Kidney glomerular epithelial cell (primary cell): ENCODE data around the gene CRIP3.
A peak's percentile ranks its signal among the peaks of the same experiment; 100 is the strongest.

ENCODE experiments used
- DNase-seq: peaks from one replicate; lab custom pipeline; 2025; lab: John Stamatoyannopoulos, UW

CRIP3 gene

DNA sequence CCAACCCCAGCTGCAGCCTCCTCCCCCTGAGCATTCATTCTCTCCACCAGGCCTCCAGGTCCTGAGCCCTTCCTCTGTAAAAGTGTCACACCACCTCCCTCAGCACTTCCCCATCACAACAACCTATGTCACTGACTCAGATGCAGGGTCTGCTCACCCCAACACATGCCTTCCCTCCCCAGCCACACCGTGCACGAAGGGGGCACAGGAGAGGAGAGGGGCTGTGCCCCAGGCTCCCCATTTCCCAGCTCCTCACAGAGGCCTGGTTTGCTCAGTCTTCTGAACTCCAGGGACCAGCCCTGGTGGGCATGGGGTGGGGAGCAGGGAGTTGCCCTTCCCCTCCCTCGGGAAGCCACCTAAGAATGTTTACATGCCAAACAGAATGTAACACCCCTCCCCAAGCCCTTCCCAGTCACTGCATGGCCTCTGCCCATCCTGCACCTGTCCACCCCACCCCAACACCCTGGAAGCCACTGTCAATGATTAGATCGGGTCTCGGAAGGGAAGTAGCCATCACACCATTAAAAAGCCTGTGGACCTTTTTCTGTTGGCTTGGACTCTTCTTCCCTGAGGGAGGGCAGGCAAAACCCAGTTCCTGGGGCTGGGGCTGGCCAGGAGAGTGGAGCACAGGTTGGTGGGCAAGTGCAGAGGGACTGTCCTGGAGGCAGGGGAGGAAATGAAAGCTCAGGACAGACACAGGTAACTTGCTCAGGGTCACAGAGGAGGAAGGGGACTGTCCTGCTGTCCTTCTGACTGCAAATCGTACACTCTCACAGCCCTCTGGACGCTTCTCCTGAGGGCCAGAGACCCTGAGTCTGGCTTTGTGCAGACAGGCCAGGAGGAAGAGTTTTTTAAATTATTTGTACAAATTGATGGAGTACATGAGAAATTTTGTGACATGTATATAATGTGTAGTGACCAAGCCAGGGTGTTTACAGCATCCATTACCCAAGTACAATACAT, 20.6 kb downstream of the CRIP3 start:
- no peak for DNase-seq

DNA sequence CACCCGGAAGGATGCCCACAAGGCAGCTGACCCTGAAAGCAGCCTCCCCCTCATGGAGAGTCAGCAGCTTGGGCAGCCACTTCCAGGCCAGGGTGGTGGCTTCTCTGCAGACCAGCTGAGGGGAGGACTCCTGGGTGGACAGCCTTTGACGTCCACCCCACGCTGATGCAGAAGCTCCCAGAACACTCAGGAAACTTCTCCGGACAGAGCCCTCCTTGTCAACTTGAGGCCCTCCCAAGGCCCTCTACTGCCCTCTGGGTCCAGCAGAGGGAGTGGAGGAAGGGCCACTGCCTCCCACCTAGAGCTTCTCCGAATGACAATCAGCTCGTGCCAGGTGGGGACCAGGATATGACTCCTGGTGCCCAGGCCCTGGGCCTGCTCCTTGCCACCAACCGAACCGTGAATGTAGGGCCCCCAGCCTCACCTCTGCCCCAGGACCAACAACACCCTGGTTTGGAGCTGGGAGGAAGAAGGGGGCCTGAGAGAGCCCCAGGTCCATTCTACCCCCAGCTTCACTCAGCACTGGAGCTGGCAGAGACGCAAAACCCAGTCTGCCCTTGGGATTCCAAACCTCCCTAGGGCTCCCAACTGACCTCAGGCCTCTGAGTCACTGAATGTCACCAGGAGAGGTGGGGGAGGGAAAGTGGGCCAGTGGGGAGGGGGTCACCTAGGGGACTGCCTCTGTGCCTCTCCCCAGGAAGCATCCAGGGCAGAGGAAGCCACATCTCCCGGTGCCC, 21.5 kb downstream of the CRIP3 start:
- no peak for DNase-seq

DNA sequence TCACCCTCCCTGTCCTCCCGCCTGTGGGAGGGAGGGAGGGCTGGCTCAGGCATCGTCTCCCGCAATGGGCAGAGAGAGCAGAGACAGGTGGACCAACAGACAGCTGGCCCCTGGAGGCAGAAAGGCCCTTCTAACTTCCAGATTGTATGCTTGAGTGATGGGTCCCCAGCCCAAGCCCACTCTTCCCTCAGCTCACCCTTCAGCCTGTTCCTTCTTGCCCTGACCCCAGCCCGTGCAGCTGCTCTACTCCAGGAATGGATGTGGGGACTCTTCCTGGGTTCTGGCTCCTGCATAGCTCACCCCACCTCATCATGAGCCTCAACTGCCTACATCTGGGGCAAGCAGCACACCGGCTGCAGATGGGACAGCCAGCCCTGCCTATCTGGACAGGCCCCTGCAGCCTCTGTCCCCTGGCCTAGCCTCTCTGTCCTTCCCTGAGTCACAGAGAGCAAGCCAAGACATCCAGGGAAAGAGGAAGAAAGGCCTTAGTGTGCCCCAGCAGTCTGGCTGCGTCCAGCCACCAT, 22.1 kb downstream of the CRIP3 start:
- no peak for DNase-seq

DNA sequence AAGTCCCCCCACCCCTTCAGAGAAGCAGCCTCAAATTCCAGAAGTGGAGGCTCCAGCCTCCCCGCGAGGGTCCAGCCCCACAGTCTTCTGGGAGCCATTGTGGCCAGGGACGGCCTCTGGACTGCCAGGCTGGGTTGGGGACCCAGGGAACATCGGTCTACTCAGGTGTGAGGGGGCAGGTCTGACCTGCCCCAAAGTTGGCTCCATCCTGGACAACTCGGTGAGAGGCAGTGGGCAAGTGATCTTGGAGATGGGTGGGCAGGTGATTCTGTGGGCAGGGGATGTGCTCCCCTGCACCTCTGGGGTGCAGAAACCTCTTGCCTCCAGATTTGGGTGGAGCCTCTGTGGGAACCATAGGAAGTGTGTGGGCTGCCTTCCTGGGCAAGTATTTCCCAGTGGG, 22.8 kb downstream of the CRIP3 start:
- no peak for DNase-seq

DNA sequence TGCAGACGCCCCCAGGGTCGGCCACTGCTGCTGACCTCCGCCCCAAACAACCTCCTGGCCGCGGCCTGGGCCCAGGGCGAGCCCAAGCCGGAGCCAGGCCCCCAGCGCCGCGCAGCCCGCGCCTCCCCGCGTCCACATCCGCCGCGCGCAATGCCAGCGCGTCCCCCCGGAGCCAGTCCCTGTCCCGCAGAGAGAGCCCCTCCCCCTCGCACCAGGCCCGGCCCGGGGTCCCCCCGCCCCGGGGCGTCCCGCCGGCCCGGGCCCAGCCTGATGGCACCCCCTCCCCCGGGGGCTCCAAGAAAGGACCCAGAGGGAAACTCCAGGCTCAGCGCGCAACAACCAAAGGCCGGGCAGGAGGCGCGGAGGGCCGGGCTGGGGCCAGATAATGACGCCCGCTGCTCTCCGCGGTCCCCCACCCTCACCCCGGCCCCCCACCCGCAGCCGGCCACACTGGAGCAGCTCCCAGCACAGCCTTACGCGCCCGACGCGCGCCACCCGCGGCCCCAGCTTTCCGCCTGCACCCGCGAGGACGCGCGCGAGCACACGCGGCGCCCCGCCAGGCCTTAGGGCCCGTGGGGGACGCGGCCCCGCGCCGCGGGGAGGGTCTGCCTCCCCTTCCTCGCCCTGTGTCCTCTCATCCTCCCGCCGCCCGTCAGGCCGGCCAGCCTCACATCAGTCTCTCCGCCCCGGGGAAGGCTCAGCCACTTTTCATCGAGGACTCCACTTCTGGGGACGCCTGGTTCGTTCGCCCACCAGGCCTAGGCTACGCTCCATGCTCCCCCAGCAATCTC, 23.4 kb downstream of the CRIP3 start:
- DNase-seq, result no peak

DNA sequence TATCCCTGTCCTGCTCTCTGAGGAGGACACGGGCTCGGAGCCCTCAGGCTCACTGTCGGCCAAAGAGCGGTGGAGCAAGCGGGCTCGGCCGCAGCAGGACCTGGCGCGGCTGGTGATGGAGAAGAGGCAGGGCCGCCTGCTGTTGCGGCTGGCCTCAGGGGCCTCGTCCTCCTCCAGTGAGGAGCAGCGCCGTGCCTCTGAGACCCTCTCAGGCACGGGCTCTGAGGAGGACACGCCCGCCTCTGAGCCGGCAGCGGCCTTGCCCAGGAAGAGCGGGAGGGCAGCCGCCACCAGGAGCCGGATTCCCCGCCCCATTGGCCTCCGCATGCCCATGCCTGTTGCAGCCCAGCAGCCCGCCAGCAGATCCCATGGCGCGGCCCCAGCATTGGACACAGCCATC, 24.7 kb downstream of the CRIP3 start:
- DNase-seq, result no peak

DNA sequence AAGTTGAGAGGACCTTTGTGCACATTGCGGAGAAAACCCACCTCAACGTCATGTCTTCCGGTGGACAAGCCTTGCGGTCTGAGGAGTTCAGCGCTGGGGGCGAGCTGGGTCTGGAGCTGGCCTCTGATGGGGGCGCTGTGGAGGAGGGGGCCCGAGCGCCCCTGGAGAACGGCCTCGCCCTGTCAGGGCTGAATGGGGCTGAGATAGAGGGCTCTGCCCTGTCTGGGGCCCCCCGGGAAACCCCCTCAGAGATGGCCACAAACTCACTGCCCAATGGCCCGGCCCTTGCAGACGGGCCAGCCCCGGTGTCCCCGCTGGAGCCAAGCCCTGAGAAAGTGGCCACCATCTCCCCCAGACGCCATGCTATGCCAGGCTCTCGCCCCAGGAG, 25.1 kb downstream of the CRIP3 start:
- no peak for DNase-seq

DNA sequence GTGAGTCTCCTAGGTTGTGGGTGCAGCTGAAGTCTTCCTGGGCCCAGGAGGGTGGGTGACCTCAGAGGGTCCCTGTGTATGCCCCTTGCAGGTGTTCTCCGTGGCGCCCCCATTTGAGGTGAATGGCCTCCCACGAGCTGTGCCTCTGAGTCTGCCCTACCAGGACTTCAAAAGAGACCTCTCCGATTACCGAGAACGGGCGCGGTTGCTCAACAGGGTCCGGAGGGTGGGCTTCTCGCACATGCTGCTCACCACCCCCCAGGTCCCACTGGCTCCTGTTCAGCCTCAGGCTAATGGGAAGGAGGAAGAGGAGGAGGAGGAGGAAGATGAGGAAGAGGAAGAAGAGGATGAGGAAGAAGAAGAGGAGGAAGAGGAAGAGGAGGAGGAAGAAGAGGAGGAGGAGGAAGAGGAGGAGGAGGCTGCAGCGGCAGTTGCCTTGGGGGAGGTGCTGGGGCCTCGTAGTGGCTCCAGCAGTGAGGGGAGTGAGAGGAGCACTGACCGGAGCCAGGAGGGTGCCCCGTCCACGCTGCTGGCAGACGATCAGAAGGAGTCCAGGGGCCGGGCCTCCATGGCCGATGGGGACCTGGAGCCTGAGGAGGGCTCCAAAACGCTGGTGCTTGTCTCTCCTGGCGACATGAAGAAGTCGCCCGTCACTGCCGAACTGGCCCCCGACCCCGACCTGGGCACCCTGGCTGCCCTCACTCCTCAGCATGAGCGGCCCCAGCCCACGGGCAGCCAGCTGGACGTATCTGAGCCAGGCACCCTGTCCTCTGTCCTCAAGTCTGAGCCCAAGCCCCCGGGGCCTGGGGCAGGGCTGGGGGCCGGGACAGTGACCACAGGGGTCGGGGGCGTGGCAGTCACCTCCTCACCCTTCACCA, 25.8 kb downstream of the CRIP3 start:
- no peak for DNase-seq

DNA sequence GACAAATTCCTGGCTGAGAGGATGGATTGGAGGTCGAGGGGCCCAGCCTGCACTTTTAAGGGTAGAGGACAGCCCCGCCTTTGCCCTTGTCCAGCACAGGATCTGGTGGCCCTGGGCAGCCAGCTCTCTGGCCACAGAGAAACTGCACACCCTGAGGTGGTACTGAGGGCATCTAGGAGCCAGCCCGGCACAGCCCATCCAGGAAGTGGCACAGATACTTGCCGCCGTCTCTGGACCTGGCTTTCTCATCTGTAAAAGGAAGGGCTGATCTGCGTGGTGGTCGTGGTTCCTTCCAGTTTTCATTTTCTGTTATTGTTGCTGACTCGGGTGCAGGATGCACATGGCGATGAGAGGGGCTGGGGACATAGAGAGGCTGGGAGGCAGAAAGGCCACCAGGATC, 26.6 kb downstream of the CRIP3 start:
- DNase-seq, result no peak

DNA sequence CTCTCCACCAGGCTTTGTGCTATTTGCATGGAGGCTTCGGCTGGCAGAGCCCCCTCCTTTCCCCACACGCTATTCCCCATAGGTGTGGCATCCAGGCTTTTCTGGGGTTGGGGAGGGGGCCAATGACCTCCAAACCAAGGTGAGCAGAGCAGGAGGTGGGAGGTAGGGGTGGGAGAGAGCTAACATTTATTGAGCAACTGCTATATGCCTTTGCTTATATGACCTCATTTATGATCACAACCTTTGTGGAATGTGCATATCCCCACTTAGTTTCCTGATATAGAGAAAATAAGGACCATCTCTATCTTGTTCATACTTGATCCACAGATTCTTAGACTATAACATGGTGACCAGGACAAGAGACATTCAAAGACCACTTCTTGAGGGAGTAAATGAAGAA, 28.4 kb downstream of the CRIP3 start:
- no peak for DNase-seq

DNA sequence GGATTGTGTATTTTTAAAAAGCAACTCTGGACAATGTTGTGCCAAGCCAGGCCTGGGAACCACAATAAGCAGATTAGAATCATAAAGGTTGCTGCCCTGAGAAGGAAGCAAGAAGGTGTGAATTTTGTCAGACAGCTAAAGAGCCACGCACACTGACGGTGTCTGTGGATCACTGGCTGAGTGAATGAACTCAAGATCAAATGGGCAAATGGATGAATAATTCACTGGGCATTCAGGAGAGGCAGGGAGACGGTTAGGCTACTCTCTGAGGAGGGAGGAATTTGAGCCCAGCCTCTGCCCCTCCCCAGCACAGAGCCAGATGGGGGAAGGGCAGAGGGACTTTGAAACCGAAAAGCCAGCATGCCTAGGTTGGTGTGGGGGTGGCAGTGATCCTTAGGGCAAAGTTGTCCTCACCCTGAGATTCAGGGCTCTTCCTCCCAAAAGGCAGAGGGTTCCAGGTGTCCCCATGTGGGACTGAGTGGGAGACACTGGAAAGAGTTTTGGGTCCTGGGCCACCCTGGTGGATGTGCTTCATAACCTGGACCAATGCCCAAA, 30.0 kb downstream of the CRIP3 start:
- DNase-seq, result peak; percentile 47

DNA sequence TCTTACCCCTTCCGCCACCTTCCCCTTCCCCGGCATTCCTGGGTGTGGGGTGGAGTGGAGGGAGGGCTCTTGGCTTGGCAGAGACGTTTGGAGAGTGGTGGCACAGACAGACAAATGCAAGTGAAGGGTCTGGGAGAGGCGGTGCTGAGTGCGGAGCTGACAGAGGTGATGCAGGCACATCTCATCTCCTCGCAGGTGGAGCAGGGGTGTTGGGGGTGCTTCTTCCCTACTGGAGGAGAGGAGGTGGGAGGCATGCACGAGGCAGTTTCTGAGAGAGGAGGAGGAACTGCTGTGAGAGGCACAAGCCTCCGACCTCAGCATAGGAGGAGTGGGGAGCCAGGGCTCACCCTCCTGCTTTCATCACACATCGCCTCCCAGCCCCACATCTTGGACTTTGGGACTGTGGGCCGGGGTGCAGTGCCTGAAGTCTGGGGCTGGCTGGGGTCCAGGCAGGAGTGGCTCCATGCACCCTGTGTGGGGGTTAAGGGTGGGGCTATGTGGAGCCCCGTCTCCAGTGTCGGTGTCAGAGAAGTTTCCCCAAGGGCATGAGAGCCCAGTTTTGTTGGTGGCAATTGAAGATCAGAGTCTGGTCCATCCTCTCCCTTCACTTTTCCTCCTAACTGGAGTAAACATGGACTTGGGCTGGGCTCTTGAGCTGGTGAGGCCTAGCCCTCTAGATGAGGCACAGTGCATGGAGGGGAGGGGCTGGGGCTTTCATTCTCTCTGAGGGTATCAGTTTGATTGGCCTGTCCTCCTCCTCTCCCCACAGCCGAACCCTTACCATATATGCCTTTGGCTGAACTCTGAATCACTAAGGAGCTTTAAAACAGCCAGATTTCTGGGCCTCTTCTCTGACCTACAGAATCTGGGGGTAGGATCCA, 30.7 kb downstream of the CRIP3 start:
- DNase-seq, result no peak

DNA sequence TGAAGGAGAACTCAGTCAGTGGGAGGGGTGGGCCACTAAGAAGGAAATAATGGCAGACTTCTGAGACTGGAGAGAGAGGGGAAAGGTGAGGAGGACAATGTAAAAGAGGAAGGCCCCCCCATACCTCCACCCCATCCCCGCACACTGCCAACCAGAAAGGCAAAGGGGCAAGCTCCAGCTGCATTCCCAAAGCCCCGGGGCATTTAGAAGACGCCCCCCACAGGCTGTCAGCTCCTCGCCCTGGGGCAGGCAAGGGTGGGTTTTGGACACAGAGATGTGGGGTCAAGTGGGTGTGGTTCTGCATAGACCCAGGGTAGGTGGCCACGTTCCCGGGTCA, 31.4 kb downstream of the CRIP3 start:
- DNase-seq, result no peak

DNA sequence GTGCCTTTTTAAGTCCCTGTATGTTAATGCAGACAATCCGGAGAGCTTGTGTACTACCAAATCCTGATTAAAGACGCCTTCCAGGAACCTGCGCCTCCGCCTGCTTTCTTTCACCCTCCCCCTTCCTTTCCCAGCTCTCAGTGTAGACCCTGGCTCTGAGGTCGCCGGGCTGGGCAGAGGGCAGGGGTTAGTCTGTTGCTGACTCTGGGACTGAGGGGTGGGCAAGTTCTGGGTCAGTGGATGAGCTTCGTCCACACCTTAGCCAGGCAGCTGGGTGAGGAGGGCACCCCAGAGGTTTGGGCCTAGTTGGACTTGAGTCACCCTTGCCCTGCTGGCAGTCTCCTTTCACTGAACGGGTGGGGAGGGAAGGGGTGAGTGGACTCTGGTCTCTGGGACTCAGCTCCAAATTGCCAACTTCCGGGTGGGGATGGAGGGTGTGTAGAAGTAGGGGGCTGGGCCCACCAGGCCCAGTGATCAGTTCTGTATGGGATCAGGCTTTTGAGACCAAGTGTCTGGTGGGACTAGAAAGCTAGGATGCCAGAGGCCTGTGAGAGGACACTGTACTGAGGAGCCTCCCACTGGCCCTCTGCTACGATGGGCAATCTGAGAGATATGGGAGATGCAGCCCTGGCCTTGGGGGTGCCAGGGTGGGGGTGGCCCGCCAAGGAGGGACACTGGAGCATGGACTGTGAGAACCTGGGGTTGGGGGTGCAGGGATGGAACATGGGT, 31.9 kb downstream of the CRIP3 start:
- DNase-seq, result no peak

DNA sequence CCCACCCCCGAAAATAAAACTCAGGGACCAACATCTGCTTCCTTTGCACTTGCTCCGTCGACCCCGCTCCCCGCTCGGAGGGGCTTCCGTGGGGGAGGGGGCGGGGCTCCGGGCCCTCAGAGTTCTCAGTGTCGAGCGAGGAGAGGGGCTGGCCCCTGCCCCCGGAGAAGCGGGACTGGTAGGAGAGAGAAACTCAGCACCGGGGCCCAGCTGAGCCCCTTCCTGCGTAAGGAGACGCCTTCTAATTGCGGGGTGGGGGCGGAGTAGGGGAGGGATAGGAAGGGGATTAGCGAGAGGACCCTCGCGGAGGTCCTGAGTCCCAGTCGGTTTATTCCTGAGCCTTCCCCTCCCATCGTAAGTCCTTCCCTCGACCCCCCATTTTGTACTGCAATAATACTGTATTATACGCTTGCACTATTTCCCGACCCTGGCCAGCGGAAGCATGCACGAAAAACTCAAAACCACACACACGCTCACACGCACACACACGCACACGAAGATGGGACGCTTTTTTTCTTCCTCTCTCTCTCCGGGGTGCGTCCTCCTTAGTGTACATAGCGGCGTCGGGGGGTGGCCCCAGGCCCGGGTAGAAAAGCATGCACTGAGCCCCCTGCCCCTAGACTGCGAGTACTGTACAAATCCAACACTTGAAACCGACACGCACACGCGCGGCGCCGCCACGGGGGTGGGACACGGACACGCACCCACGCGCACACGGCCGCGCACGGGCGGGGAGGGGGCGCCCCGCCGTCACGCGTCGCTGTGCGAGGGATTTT, 32.6 kb downstream of the CRIP3 start:
- DNase-seq, result no peak

DNA sequence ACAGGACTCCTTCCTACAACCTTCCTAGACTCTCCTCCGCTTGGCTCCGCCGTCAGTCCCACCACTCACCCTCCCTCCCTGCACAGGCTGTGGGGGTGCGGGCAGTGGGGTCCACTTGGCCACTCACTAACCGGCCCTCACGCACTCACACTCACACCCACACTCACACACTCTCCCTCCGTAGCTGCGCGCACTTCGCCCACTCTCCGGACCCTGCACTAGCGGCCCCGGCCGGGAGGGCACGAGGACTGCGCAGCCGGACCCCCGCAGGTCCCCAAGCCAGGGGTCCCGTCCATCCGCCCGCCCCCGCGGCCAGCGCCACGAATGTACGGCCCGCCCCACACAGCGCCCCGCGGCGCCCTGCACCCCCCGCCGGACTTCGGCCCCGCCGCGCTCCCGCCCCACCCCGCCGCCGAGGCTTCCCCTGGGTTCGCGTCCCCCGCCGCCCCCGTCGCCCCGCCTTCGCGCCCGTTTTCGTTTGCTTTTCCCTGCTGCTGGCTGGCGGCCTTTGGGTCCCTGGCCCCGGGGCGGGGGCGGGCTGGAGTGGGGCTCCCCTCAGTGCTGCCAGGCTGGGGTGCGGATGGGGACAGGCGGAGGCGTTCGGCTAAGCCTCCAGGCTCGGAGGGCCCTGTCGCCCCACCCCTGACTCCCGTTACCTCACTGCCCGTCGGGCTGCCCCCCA, 33.6 kb downstream of the CRIP3 start:
- DNase-seq, result no peak

DNA sequence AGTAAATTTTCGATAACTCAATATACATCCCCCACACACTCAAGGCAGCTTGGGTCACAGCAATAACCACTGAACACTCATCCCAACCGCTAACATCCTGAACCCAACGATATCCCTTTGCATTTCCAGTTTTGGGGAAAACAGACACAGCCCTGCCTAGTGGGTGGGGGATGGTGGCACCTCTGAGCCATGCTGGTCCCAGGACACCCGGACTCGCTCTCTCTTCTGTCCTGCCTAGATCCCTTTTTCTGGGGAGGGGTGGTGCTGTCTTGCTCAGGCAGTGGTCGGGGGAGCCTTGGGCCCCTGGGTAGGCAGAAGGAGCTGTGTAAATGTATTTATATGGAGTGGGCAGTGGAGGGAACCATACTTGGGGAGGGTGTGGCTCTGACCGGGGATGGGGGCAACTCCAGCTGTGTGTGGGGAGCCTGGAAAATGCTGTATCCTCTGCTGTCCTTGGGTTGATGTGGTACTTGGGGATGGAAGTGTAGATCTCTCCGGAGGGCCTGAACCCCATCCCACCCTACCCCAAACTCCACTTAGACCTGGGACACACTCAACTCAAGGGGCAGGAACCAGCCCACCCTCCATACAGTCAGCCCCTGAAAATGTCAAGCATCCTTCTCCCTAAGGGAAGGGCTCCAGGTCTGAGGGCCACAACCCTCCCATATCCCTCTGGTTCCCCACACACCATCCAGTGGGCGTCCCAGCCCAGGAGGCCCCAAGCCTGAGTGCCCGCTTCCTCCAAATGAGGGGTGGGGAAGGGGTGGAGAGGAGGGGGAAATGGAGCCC, 34.3 kb downstream of the CRIP3 start:
- DNase-seq, result no peak
